SK-N-SH (cell line): ENCODE data around the gene PRKD2. TPM values are rescaled to one million over a fixed set of nuclear protein-coding genes. Genes with fewer than 3 reads are reported as not detected.

Source experiments
- CTCF ChIA-PET: fragments of 300-600, 350-600 bp; formaldehyde crosslinking; extraction: SDS; loops from one replicate; lab custom pipeline; 2021; lab: Yijun Ruan, JAX
- POLR2A ChIA-PET: fragments of 350-600 bp; sonication (Branson Sonifier 250); formaldehyde crosslinking; extraction: SDS; loops from one replicate; lab custom pipeline; 2020; ENCODE audit warnings: antibody characterized with exemption, inconsistent platforms; lab: Yijun Ruan, JAX
- DNase-seq: peaks from one replicate; pipeline ENCODE4 v3.0.0; 2012
- H2AFZ ChIP-seq: fragments of 200-600 bp; sonication (generic); 2 replicates; pipeline ENCODE4 v1.8.1; 2016; ENCODE audit warnings: antibody characterized with exemption, mild to moderate bottlenecking, low read depth
- H3F3A ChIP-seq: fragments of 200-600 bp; sonication (generic); replicated peaks from 2 replicates; pipeline ENCODE3; 2016; ENCODE audit warnings: antibody characterized with exemption, mild to moderate bottlenecking; ENCODE audit not compliant: insufficient read depth
- H3K27ac ChIP-seq, 2 experiments: fragments of 200-500 bp in 1 of 2; fragments of 200-600 bp in 1 of 2; sonication (Bioruptor generic) in 1 of 2; sonication (generic), shearing (Covaris generic) in 1 of 2; 2 replicates each; pipeline versions ENCODE4 v1.5.1 to v1.6.1; 2014 to 2016; ENCODE audit warnings: low read depth in 2 of 2, inconsistent platforms in 1 of 2, low read length in 1 of 2, mild to moderate bottlenecking in 1 of 2, mixed read lengths in 1 of 2
- H3K27me3 ChIP-seq: fragments of 200-600 bp; sonication (generic), shearing (Covaris generic); 2 replicates; pipeline ENCODE4 v1.6.1; 2016; ENCODE audit warnings: mixed run types; ENCODE audit not compliant: insufficient read depth
- H3K36me3 ChIP-seq, 2 experiments: fragments of 200-500 bp in 1 of 2; fragments of 200-600 bp in 1 of 2; sonication (Bioruptor generic) in 1 of 2; sonication (generic) in 1 of 2; replicated peaks in 1 of 2; 2 replicates each; pipeline versions ENCODE3 to v1.5.1; 2014 to 2016; ENCODE audit warnings: low read length in 1 of 2, mild to moderate bottlenecking in 1 of 2; ENCODE audit not compliant: insufficient read depth in 2 of 2, control insufficient read depth in 1 of 2
- H3K4me1 ChIP-seq, 2 experiments: fragments of 200-500 bp in 1 of 2; fragments of 200-600 bp in 1 of 2; sonication (Bioruptor generic) in 1 of 2; sonication (generic), shearing (Covaris generic) in 1 of 2; 2 replicates each; pipeline versions ENCODE4 v1.5.1 to v1.6.1; 2014 to 2016; ENCODE audit warnings: low read depth in 1 of 2, low read length in 1 of 2, mixed run types in 1 of 2; ENCODE audit not compliant: insufficient read depth in 2 of 2, control insufficient read depth in 1 of 2
- H3K4me2 ChIP-seq: fragments of 200-600 bp; sonication (generic), shearing (Covaris generic); 2 replicates; pipeline ENCODE4 v1.6.1; 2017; ENCODE audit warnings: mixed run types
- H3K4me3 ChIP-seq, 2 experiments: fragments of 200-500 bp in 1 of 2; fragments of 200-600 bp in 1 of 2; sonication (Bioruptor generic) in 1 of 2; sonication (generic), shearing (Covaris generic) in 1 of 2; 2 replicates each; pipeline versions ENCODE4 v1.5.1 to v1.8.1; 2014 to 2016; ENCODE audit warnings: low read depth in 2 of 2, inconsistent platforms in 1 of 2, low read length in 1 of 2, mild to moderate bottlenecking in 1 of 2, mixed read lengths in 1 of 2, moderate library complexity in 1 of 2
- H3K79me2 ChIP-seq: fragments of 200-600 bp; sonication (generic); 2 replicates; pipeline ENCODE4 v1.8.1; 2017; ENCODE audit warnings: mild to moderate bottlenecking; ENCODE audit not compliant: insufficient read depth
- H3K9ac ChIP-seq: fragments of 200-600 bp; sonication (generic); 2 replicates; pipeline ENCODE4 v1.6.1; 2017; ENCODE audit warnings: mixed run types
- H3K9me2 ChIP-seq: fragments of 200-600 bp; sonication (generic); 2 replicates; pipeline ENCODE4 v1.6.1; 2017; ENCODE audit warnings: mixed run types
- H3K9me3 ChIP-seq: fragments of 200-600 bp; sonication (generic); 2 replicates; pipeline ENCODE4 v1.6.1; 2017; ENCODE audit warnings: mixed run types, mild to moderate bottlenecking, moderate library complexity
- H4K20me1 ChIP-seq: fragments of 200-600 bp; sonication (generic); 2 replicates; pipeline ENCODE4 v1.6.1; 2017; ENCODE audit warnings: mild to moderate bottlenecking, mixed run types; ENCODE audit not compliant: insufficient read depth
- EP300 ChIP-seq, 2 experiments: IDR thresholded peaks; 2 replicates each; pipeline versions ENCODE4 v1.4.0 to v1.6.1; 2012; ENCODE audit warnings: borderline replicate concordance in 1 of 2, low read depth in 1 of 2, low read length in 1 of 2
- EZH2phosphoT487 ChIP-seq: fragments of 200-600 bp; sonication (generic); IDR thresholded peaks from 2 replicates; pipeline ENCODE4 v1.6.1; 2017; ENCODE audit warnings: low read depth, mixed run types, mild to moderate bottlenecking, antibody characterized with exemption, moderate library complexity, borderline replicate concordance
- FOXJ3 ChIP-seq: sonication (generic); formaldehyde crosslinking; IDR thresholded peaks from 2 replicates; pipeline ENCODE4 v1.5.1; 2020; ENCODE audit warnings: mild to moderate bottlenecking, missing genetic modification reagents
- IRF3 ChIP-seq: fragments of 150-350 bp; IDR thresholded peaks from 2 replicates; pipeline ENCODE4 v1.6.1; 2016; ENCODE audit warnings: mild to moderate bottlenecking, low read depth, low read length
- JUND ChIP-seq: IDR thresholded peaks from 2 replicates; pipeline ENCODE4 v1.4.0; 2012
- MAX ChIP-seq: IDR thresholded peaks from 2 replicates; pipeline ENCODE4 v1.4.0; 2012; ENCODE audit warnings: low read depth
- MEF2A ChIP-seq: IDR thresholded peaks from 2 replicates; pipeline ENCODE4 v1.4.0; 2012; ENCODE audit warnings: low read depth, borderline replicate concordance
- MXI1 ChIP-seq: IDR thresholded peaks from 2 replicates; pipeline ENCODE4 v1.6.1; 2012; ENCODE audit warnings: mild to moderate bottlenecking, low read depth, low read length, improper control_type of control experiment
- NFIC ChIP-seq: IDR thresholded peaks from 2 replicates; pipeline ENCODE4 v1.4.0; 2012; ENCODE audit warnings: borderline replicate concordance
- NRF1 ChIP-seq: IDR thresholded peaks from 2 replicates; pipeline ENCODE4 v1.6.1; 2012; ENCODE audit warnings: low read depth, mild to moderate bottlenecking, low read length
- RXRA ChIP-seq: IDR thresholded peaks from 2 replicates; pipeline ENCODE4 v1.4.0; 2012; ENCODE audit warnings: low read depth, mild to moderate bottlenecking, borderline replicate concordance
- SMC3 ChIP-seq: IDR thresholded peaks from 2 replicates; pipeline ENCODE4 v1.6.1; 2012; ENCODE audit warnings: low read depth, low read length, improper control_type of control experiment
- USF1 ChIP-seq: IDR thresholded peaks from 2 replicates; pipeline ENCODE4 v1.4.0; 2012; ENCODE audit warnings: low read depth, borderline replicate concordance
- WGBS: methylation state at CpG from one replicate; pipeline ENCODE4 v1.1.6; 2017; ENCODE audit warnings: low lambda C conversion rate; 5-methylcytosine and 5-hydroxymethylcytosine counted together
- polyA plus RNA-seq, 3 experiments: library from polyadenylated mRNA; depleted of rRNA; stranded (reverse); fragments of >200 nt; gene quantifications; 2 replicates each; pipeline ENCODE4 v1.2.3, GENCODE V29; 2012
- TF ChIP-seq, protein P1 (sequence below): fragments of 200-600 bp; sonication (generic); IDR thresholded peaks from 2 replicates; pipeline ENCODE4 v1.6.1; 2017; ENCODE audit warnings: antibody characterized with exemption, mild to moderate bottlenecking, moderate library complexity

Gene PRKD2
- polyA plus RNA-seq, 1 of the 3 experiments (the other 2 are of a cell fraction): 21.4 TPM

DNA sequence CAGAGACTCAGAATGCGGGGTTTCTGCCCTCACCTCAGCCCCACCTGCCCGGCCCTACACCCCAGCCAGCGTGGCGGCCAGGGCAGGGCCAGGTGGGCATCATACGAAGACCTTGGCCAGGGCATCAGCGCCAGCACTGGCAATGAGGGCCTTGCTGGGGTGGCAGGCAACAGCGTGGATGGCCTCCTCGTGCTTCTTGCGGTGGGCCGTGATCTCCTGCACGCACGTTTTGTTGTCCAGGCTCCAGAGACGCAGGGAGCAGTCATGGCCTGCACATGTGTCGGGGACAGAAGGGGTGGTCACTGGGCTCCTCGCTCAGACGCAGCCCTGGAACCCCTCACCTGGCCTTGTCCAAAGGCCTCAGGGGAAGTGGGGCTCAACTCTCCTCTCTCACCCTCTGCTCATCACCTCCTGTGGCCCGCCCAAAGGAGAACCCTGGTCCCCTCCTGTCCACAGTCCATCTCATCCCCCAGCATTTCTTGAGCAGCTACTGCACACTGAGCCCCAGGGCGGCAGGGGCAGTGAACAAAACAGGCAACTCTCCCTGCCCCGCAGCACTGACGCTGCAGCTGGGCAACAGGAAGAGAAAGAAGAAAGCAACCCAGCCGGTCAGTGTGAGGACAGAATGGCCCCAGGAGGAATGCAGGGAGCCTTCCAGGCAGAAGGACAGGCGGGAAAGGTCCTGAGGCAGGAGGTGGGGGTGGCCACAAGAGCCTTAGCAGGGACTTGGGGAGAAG, 3.8 kb upstream of the PRKD2 start:
- 96% methylated on average over 15 of the region's 22 CpGs for WGBS
- Histone ChIP-seq H3K36me3 (peaks cover 4 to 65% of the 10 kb centered on the region in 2 experiments), H3K27me3 (no peaks in the 10 kb centered on the region), H3K9me2 (no peaks in the 10 kb centered on the region), H3K9ac (no peak overlapping the region), H3K4me3 (no peak overlapping the region), H3K4me1 (peaks cover 0 to 5% of the 10 kb centered on the region in 2 experiments; a peak in 1 of 4 replicates), H4K20me1 (no peaks in the 10 kb centered on the region), H3K79me2 (peaks cover 11% of the 10 kb centered on the region), H2AFZ (no peak overlapping the region), H3F3A (peaks cover 14% of the 10 kb centered on the region), H3K27ac (no peak overlapping the region), H3K4me2 (no peak overlapping the region), H3K9me3 (no peaks in the 10 kb centered on the region)
- no peak for DNase-seq
- POLR2A ChIA-PET: no interaction called here
- TF ChIP-seq RXRA (no peak), MAX (no peak), JUND (no peak), IRF3 (no peak), USF1 (no peak), SMC3 (no peak), NRF1 (no peak), MXI1 (no peak), FOXJ3 (no peak), MEF2A (no peak), NFIC (no peak), EZH2phosphoT487 (no peak), EP300 (IDR thresholded peaks at IDR 0.05; ENCODE audit: borderline replicate concordance in 1 of 2, low read depth in 1 of 2, low read length in 1 of 2) (no peak)
- TF ChIP-seq, protein P1, sequence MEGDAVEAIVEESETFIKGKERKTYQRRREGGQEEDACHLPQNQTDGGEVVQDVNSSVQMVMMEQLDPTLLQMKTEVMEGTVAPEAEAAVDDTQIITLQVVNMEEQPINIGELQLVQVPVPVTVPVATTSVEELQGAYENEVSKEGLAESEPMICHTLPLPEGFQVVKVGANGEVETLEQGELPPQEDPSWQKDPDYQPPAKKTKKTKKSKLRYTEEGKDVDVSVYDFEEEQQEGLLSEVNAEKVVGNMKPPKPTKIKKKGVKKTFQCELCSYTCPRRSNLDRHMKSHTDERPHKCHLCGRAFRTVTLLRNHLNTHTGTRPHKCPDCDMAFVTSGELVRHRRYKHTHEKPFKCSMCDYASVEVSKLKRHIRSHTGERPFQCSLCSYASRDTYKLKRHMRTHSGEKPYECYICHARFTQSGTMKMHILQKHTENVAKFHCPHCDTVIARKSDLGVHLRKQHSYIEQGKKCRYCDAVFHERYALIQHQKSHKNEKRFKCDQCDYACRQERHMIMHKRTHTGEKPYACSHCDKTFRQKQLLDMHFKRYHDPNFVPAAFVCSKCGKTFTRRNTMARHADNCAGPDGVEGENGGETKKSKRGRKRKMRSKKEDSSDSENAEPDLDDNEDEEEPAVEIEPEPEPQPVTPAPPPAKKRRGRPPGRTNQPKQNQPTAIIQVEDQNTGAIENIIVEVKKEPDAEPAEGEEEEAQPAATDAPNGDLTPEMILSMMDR: no peak
- CTCF ChIA-PET: interaction anchor here (0.9 to 1.5 kb wide), 6 partner anchors 8 to 120 kb away, joined by 3 to 5 read pairs (median 4); no protein-coding TSS in a partner anchor
